HEK293 (cell line): ENCODE data around the gene TBC1D17.

Source experiments
- CTCF ChIP-seq: fragments of 450-650 bp; formaldehyde crosslinking; IDR thresholded peaks from 2 replicates; pipeline ENCODE4 v1.5.1; 2016; ENCODE audit warnings: missing biosample characterization, missing genetic modification characterization
- GLI2 ChIP-seq: fragments of 450-650 bp; formaldehyde crosslinking; IDR thresholded peaks from 2 replicates; pipeline ENCODE4; 2017; ENCODE audit warnings: missing biosample characterization, missing genetic modification characterization, low read depth, borderline replicate concordance
- PATZ1 ChIP-seq: fragments of 450-650 bp; formaldehyde crosslinking; IDR thresholded peaks from 2 replicates; pipeline ENCODE4 v1.5.1; 2016; ENCODE audit warnings: missing biosample characterization, missing genetic modification characterization
- PBX3 ChIP-seq: sonication (generic); formaldehyde crosslinking; IDR thresholded peaks from 2 replicates; pipeline ENCODE4 v1.8.1; 2022; ENCODE audit warnings: mild to moderate bottlenecking, moderate library complexity, missing genetic modification reagents
- TRIM28 ChIP-seq: IDR thresholded peaks from 2 replicates; pipeline ENCODE4 v1.6.1; 2011; ENCODE audit warnings: low read length, control low read depth, borderline replicate concordance
- ZBTB7A ChIP-seq: fragments of 450-650 bp; formaldehyde crosslinking; IDR thresholded peaks from 2 replicates; pipeline ENCODE4 v1.5.1; 2016; ENCODE audit warnings: low read depth, missing biosample characterization, missing genetic modification characterization
- ZNF114 ChIP-seq: fragments of 450-650 bp; formaldehyde crosslinking; IDR thresholded peaks from 2 replicates; pipeline ENCODE4 v1.5.0; 2017; ENCODE audit warnings: missing biosample characterization, missing genetic modification characterization
- ZNF146 ChIP-seq: fragments of 450-650 bp; formaldehyde crosslinking; IDR thresholded peaks from 2 replicates; pipeline ENCODE4 v1.5.1; 2016; ENCODE audit warnings: missing biosample characterization, missing genetic modification characterization
- ZNF169 ChIP-seq: fragments of 450-650 bp; formaldehyde crosslinking; IDR thresholded peaks from 2 replicates; pipeline ENCODE4 v1.5.1; 2016; ENCODE audit warnings: missing biosample characterization, missing genetic modification characterization
- TF ChIP-seq, protein P1 (sequence below): fragments of 450-650 bp; formaldehyde crosslinking; IDR thresholded peaks from 2 replicates; pipeline ENCODE4 v1.5.1; 2017; ENCODE audit warnings: missing biosample characterization, missing genetic modification characterization
- TF ChIP-seq, protein P2 (sequence below): fragments of 450-650 bp; formaldehyde crosslinking; IDR thresholded peaks from 2 replicates; pipeline ENCODE4 v1.5.1; 2017; ENCODE audit warnings: missing biosample characterization, missing genetic modification characterization

- TF ChIP-seq PBX3 (CRISPR knock-in tag) (no peak), ZBTB7A (tag by site-specific recombination) (no peak), CTCF (no peak), ZNF169 (tag by site-specific recombination) (no peak), ZNF146 (tag by site-specific recombination) (no peak), TRIM28 (no peak), PATZ1 (no peak), GLI2 (tag by site-specific recombination) (no peak), ZNF114 (no peak)
- TF ChIP-seq, protein P1, sequence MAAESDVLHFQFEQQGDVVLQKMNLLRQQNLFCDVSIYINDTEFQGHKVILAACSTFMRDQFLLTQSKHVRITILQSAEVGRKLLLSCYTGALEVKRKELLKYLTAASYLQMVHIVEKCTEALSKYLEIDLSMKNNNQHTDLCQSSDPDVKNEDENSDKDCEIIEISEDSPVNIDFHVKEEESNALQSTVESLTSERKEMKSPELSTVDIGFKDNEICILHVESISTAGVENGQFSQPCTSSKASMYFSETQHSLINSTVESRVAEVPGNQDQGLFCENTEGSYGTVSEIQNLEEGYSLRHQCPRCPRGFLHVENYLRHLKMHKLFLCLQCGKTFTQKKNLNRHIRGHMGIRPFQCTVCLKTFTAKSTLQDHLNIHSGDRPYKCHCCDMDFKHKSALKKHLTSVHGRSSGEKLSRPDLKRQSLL = no peak
- TF ChIP-seq, protein P2, sequence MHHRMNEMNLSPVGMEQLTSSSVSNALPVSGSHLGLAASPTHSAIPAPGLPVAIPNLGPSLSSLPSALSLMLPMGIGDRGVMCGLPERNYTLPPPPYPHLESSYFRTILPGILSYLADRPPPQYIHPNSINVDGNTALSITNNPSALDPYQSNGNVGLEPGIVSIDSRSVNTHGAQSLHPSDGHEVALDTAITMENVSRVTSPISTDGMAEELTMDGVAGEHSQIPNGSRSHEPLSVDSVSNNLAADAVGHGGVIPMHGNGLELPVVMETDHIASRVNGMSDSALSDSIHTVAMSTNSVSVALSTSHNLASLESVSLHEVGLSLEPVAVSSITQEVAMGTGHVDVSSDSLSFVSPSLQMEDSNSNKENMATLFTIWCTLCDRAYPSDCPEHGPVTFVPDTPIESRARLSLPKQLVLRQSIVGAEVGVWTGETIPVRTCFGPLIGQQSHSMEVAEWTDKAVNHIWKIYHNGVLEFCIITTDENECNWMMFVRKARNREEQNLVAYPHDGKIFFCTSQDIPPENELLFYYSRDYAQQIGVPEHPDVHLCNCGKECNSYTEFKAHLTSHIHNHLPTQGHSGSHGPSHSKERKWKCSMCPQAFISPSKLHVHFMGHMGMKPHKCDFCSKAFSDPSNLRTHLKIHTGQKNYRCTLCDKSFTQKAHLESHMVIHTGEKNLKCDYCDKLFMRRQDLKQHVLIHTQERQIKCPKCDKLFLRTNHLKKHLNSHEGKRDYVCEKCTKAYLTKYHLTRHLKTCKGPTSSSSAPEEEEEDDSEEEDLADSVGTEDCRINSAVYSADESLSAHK (tag by site-specific recombination) = no peak
Observed at GRCh38 chr19:49864890-49865289, 12.6 kb upstream of the TBC1D17 start.
